Neural crest cell (in vitro differentiated cells): Measurements from ENCODE around the gene ECHDC3. TPM values are rescaled to one million over a fixed set of nuclear protein-coding genes. Genes with fewer than 3 reads are reported as not detected.

Source experiments
- DNase-seq: peaks from one replicate; pipeline ENCODE4 v3.0.0; 2021; ENCODE audit warnings: low read depth, mixed read lengths, low spot score
- H3K27ac Mint-ChIP-seq: one replicate; pipeline ENCODE4 v1.8.0; 2021; ENCODE audit warnings: mild to moderate bottlenecking, mixed read lengths; ENCODE audit not compliant: unreplicated experiment
- H3K27me3 Mint-ChIP-seq: 2 replicates; pipeline ENCODE4 v1.8.0; 2021; ENCODE audit warnings: low read depth, mild to moderate bottlenecking, mixed read lengths
- H3K36me3 Mint-ChIP-seq: 2 replicates; pipeline ENCODE4 v1.8.0; 2021; ENCODE audit warnings: low read depth, mild to moderate bottlenecking, mixed read lengths
- H3K4me1 Mint-ChIP-seq: 2 replicates; pipeline ENCODE4 v1.8.0; 2021; ENCODE audit warnings: mixed read lengths
- H3K4me3 Mint-ChIP-seq: one replicate; pipeline ENCODE4 v1.8.0; 2021; ENCODE audit warnings: mild to moderate bottlenecking, mixed read lengths
- H3K9me3 Mint-ChIP-seq: 2 replicates; pipeline ENCODE4 v1.8.0; 2021; ENCODE audit warnings: mixed read lengths
- total RNA-seq: library from RNA; stranded (reverse); gene quantifications from 2 replicates; pipeline ENCODE4 v1.2.1, GENCODE V29; 2021
- TF ChIP-seq, protein P1 (sequence below): fragments of 200-600 bp; sonication (generic); conservative IDR thresholded peaks from 2 replicates; pipeline ENCODE4 v1.5.0; 2021; ENCODE audit warnings: antibody characterized with exemption, mild to moderate bottlenecking

The ECHDC3 gene
- total RNA-seq, 1 donor from 2014 or later = 5.3 TPM

DNA sequence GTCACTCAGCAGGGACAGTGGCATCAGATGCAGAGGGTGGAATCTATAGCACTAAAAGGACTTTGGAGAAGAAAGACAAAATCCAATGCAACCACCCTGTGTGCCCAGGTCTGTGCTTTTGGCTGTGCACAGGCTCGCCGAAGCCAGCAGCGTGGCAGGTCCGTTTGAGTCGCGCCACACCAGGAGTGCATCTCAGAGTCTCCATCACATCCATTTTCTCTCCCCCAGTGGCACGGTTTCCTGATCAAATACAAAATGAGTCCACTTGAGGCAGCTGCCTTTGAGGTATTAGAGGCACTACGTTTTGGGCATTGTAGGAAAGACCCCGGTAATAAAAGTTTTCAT lies 57.5 kb downstream of the ECHDC3 start:
- TF ChIP-seq, protein P1, sequence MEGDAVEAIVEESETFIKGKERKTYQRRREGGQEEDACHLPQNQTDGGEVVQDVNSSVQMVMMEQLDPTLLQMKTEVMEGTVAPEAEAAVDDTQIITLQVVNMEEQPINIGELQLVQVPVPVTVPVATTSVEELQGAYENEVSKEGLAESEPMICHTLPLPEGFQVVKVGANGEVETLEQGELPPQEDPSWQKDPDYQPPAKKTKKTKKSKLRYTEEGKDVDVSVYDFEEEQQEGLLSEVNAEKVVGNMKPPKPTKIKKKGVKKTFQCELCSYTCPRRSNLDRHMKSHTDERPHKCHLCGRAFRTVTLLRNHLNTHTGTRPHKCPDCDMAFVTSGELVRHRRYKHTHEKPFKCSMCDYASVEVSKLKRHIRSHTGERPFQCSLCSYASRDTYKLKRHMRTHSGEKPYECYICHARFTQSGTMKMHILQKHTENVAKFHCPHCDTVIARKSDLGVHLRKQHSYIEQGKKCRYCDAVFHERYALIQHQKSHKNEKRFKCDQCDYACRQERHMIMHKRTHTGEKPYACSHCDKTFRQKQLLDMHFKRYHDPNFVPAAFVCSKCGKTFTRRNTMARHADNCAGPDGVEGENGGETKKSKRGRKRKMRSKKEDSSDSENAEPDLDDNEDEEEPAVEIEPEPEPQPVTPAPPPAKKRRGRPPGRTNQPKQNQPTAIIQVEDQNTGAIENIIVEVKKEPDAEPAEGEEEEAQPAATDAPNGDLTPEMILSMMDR = no peak
- Mint-ChIP-seq H3K9me3 (peaks cover 3% of the 10 kb centered on the region), H3K36me3 (no peaks in the 10 kb centered on the region), H3K27me3 (no peaks in the 10 kb centered on the region), H3K4me1 (peaks cover 5% of the 10 kb centered on the region), H3K27ac (no peak overlapping the region), H3K4me3 (no peak overlapping the region)
- no peak for DNase-seq

DNA sequence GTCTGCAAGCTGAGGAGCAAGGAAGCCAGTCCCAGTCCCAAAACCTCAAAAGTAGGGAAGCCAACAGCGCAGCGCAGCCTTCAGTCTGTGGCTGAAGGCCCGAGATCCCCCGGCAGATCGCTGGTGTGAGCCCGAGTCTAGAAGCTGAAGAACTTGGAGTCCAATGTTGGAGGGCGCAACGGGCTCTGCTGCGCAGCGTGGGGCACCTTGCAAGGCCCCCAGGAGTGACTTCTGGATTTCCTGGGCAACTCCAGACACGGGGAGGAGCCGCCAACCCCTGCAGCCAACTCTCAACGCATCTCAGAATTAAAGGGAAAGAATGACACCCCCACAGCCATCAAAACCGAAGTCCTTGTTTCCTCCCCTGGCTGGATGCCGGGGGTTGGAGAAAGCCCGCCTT lies 62.2 kb downstream of the ECHDC3 start:
- Mint-ChIP-seq H3K9me3 (no peaks in the 10 kb centered on the region), H3K36me3 (no peaks in the 10 kb centered on the region), H3K27ac (no peak overlapping the region), H3K27me3 (no peaks in the 10 kb centered on the region), H3K4me1 (no peaks in the 10 kb centered on the region), H3K4me3 (no peak overlapping the region)
- DNase-seq = no peak
- TF ChIP-seq, protein P1 = no peak

DNA sequence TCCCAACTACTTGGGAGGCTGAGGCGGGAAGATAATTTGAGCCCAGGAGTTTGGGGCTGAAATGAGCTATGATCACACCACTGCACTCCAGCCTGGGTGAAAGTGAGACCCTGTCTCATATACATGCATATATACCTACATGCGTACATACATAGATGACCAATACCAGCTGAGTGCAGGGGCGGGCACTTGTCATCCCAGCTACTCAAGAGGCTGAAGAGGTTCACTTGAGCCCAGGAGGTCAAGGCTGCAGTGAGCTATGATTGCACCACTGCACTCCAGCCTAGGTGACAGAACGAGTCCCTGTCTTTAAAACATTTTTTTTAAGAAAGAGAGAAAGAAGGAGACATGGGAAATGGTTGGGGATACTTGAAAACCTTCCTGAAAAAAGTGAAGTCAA lies 63.6 kb downstream of the ECHDC3 start:
- no peak for DNase-seq
- Mint-ChIP-seq H3K4me3 (no peak overlapping the region), H3K4me1 (peaks cover 6% of the 10 kb centered on the region), H3K27me3 (no peaks in the 10 kb centered on the region), H3K9me3 (no peaks in the 10 kb centered on the region), H3K36me3 (no peaks in the 10 kb centered on the region), H3K27ac (no peak overlapping the region)
- TF ChIP-seq, protein P1 = no peak

DNA sequence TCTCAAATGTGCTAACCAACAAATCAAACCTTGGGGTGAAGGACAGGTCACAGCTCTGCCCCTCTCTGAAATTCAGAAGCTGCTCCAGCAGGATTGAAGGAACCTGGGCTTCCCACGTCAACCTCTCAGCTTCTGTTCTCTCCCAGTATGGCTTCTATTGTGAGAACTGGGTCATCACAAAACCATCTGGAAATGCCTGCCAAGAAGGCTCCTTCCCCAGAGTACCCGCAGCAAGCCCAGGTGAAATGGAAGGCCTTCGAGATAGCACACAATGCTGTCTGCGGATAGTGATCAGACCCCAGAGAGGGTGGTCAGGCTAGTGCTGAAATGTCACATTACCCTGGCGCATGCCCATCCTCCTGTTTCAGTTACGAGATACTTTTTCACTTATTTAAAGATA lies 64.5 kb downstream of the ECHDC3 start:
- DNase-seq = no peak
- no peaks in the 10 kb centered on the region for H3K27me3 Mint-ChIP-seq
- peaks cover 8% of the 10 kb centered on the region for H3K4me1 Mint-ChIP-seq
- TF ChIP-seq, protein P1 = no peak
- no peak overlapping the region for H3K27ac Mint-ChIP-seq
- no peaks in the 10 kb centered on the region for H3K36me3 Mint-ChIP-seq
- no peaks in the 10 kb centered on the region for H3K9me3 Mint-ChIP-seq
- H3K4me3 Mint-ChIP-seq = no peak overlapping the region

DNA sequence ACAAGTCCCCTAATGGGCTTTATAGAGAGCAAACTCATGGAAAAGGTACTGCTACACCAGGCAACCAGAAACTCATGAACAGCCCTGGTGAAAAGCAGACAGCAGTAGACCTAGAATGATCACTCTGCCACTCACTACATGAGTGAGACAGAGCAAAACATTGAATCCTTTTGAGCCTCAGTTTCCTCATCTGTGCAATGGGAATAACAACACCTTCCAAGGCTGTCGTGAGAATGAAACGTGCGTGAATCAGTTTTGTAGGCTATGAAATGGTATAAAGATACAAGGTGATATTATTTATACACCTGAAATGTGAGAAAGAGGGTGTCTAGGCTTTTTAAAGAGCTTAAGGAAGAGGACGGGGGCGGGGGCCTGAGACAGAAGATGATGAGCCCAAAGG lies 66.6 kb downstream of the ECHDC3 start:
- Mint-ChIP-seq H3K36me3 (no peaks in the 10 kb centered on the region), H3K27me3 (no peaks in the 10 kb centered on the region), H3K27ac (peak overlapping the region; percentile 29), H3K4me1 (peaks cover 8% of the 10 kb centered on the region), H3K9me3 (no peaks in the 10 kb centered on the region), H3K4me3 (no peak overlapping the region)
- DNase-seq = no peak
- TF ChIP-seq, protein P1 = no peak

DNA sequence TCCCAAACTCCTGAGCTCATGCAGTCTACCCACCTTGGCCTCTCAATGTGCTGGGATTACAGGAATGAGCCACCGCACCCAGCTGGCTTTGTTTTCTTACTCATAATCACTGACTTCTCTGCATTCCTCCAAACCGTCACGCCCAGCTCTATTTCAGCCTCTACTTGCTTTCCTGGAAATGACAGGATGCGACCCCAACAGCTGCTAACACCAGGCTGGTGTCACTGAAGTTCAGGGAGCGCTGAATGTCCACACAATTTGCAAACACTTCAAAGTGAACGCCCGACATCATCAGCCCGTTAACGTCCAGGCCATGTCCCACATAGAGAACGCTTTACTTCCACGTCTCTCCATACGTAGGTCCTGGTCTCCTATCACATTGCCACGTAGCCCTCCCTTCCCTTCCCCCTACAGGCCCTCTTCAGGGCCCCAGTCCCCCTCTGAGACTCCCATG lies 68.2 kb downstream of the ECHDC3 start:
- H3K36me3 Mint-ChIP-seq = no peaks in the 10 kb centered on the region
- H3K27ac Mint-ChIP-seq = no peak overlapping the region
- peaks cover 8% of the 10 kb centered on the region for H3K4me1 Mint-ChIP-seq
- no peaks in the 10 kb centered on the region for H3K27me3 Mint-ChIP-seq
- no peaks in the 10 kb centered on the region for H3K9me3 Mint-ChIP-seq
- DNase-seq = no peak
- no peak overlapping the region for H3K4me3 Mint-ChIP-seq
- TF ChIP-seq, protein P1 = no peak
